Measurements from ENCODE around the gene LRGUK. TPM values are rescaled to one million over a fixed set of nuclear protein-coding genes. Genes with fewer than 3 reads are reported as not detected.

LRGUK gene
- total and polyA plus RNA-seq, 2 donors (not counting 3 experiments of a cell fraction or from before 2014, with no cell fraction given), result 0.10 to 0.11 TPM

GRCh38 chr7:134284952-134285351 lies 157.8 kb downstream of the LRGUK start:
- H3K9me1 ChIP-seq (replicated peaks; ENCODE audit: control insufficient read depth, extremely low read depth, insufficient read depth, low read length), result no peaks in the 10 kb centered on the region
- FAIRE-seq, result no peak
- no peaks in the 10 kb centered on the region for H3K4me1 ChIP-seq (ENCODE audit: control insufficient read depth, extremely low read depth, insufficient read depth, low read length)
- no peak overlapping the region for H3K9ac ChIP-seq (replicated peaks; ENCODE audit: extremely low read depth, insufficient read depth, low read length)
- DNase-seq (ENCODE audit: low read depth, low spot score), result no peak
- no peaks in the 10 kb centered on the region for H4K20me1 ChIP-seq (replicated peaks; ENCODE audit: control insufficient read depth, extremely low read depth, insufficient read depth, low read length)
- no peak overlapping the region for H3K4me3 ChIP-seq (replicated peaks in 1 of 3; ENCODE audit: insufficient read depth in 1 of 3, low read depth in 1 of 3, low read length in 3 of 3)
- H2AFZ ChIP-seq (ENCODE audit: low read depth, low read length), result no peak overlapping the region
- no peaks in the 10 kb centered on the region for H3K36me3 ChIP-seq (ENCODE audit: control insufficient read depth in 2 of 2, extremely low read depth in 1 of 2, insufficient read depth in 2 of 2, low read length in 2 of 2)
- H3K9me3 ChIP-seq (replicated peaks; ENCODE audit: control insufficient read depth, insufficient read depth, low read length), result no peaks in the 10 kb centered on the region
- H3K79me2 ChIP-seq (ENCODE audit: control insufficient read depth, insufficient read depth, low read length), result no peaks in the 10 kb centered on the region
- ChIA-PET CTCF (no interaction called here), POLR2A (no interaction called here)
- intact Hi-C loops (cut with micrococcal nuclease) (no loop called here), dilution Hi-C loops (cut with MboI; ENCODE audit: extremely low pct_ligation_motif_present, low sequenced_read_pairs) (no loop called here)
- H3K4me2 ChIP-seq (ENCODE audit: insufficient read depth, low read length), result no peak overlapping the region
- H3K27me3 ChIP-seq (ENCODE audit: control insufficient read depth in 2 of 2, insufficient read depth in 2 of 2, low read length in 2 of 2), result peaks cover 7 to 10% of the 10 kb centered on the region in 2 experiments
- H3K27ac ChIP-seq (ENCODE audit: insufficient read depth, low read depth, low read length), result no peak overlapping the region
- TF ChIP-seq EZH2 (IDR thresholded peaks at IDR 0.05; ENCODE audit: borderline replicate concordance, low read depth, low read length, severe bottlenecking) (no peak), MAX (IDR thresholded peaks at IDR 0.05; ENCODE audit: insufficient read depth, insufficient read length) (no peak), JUN (IDR thresholded peaks at IDR 0.05; ENCODE audit: borderline replicate concordance, insufficient read depth, insufficient read length, low read depth) (no peak), FOS (IDR thresholded peaks at IDR 0.05; ENCODE audit: borderline replicate concordance, insufficient read depth, low read length) (no peak), POLR2A (IDR thresholded peaks at IDR 0.05; ENCODE audit: low read depth, low read length) (no peak), MYC (IDR thresholded peaks at IDR 0.05; ENCODE audit: low read depth, low read length) (no peak), GATA2 (IDR thresholded peaks at IDR 0.05; ENCODE audit: insufficient read depth, insufficient read length, low read depth, low read length) (no peak), POLR2AphosphoS5 (IDR thresholded peaks at IDR 0.05; ENCODE audit: insufficient read depth, low read depth, low read length) (no peak)
- TF ChIP-seq, protein P1, sequence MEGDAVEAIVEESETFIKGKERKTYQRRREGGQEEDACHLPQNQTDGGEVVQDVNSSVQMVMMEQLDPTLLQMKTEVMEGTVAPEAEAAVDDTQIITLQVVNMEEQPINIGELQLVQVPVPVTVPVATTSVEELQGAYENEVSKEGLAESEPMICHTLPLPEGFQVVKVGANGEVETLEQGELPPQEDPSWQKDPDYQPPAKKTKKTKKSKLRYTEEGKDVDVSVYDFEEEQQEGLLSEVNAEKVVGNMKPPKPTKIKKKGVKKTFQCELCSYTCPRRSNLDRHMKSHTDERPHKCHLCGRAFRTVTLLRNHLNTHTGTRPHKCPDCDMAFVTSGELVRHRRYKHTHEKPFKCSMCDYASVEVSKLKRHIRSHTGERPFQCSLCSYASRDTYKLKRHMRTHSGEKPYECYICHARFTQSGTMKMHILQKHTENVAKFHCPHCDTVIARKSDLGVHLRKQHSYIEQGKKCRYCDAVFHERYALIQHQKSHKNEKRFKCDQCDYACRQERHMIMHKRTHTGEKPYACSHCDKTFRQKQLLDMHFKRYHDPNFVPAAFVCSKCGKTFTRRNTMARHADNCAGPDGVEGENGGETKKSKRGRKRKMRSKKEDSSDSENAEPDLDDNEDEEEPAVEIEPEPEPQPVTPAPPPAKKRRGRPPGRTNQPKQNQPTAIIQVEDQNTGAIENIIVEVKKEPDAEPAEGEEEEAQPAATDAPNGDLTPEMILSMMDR (IDR thresholded peaks at IDR 0.05; ENCODE audit: extremely low read depth in 1 of 2, insufficient read depth in 1 of 2, low read depth in 1 of 2, low read length in 2 of 2), result no peak
- BruUV-seq (replicated peaks), result no TSS peak
